Nucleus accumbens (tissue), 56 donors: ENCODE results near the gene SLC6A12.

Experiments used
- DNase-seq, 56 donors: peaks; one replicate each; lab custom pipeline; 2025; lab: John Stamatoyannopoulos, UW

Gene SLC6A12

DNA sequence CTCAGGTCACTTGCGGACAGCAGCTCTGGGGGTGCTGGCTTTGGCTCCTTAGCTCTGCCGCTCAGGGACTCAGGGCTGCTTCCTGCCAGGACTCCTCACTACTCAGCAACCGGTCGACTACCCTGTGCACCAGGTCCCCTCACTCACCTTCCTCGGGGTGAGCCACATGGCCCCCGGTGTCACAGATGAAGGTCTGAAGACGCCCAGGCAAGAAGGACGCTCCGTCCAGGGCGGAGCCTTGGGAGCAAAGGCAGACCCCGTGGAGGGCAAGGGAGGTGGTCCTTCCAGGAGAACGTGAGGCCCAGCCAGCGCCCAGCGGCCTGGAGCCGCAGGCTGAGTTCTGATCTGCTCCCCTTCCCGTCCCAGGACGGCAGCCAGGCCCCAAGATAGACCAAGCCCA lies 32.0 kb downstream of the SLC6A12 start:
- no peak for DNase-seq

DNA sequence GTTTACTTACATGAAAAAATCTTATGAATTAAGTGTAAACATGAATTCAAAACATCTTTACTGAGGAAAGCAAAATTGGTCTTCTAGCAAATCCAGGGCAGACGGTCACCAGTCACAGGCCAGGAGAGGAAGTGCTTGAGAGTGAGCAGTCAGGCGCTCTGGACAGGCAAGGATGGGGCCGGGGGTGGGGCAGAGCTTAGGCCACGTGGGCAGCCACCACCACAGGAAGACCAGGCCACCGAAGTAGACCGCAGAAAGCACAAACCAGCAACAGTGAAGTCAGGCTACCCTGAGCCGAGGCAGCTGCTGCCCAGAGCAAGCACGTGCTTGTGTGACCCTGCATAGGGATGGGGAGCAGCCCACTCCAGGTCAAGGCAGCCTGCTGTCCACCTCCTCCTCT lies 33.5 kb downstream of the SLC6A12 start:
- DNase-seq, result peak in 14 of 56 donors; percentile 7 to 56 (median 26)

DNA sequence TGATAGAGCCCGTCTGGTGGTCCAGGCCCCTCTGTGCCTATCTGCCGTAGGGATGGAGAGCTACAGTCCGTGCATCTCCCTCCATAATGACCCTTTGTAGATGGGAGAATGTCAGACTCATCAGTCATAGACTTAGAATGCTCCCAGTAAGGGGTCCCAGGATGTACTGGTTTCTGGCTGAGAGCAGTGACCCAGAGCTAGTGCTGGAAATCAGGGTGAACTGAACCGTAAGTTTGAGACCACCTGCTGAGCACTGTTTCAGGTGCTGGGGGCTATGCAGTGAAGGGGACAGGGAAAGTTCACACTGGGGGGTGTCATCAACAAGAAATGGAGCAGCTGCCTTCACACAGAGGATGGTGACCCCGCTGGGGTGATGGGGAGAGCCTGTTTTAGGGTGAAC lies 34.1 kb downstream of the SLC6A12 start:
- no peak for DNase-seq

DNA sequence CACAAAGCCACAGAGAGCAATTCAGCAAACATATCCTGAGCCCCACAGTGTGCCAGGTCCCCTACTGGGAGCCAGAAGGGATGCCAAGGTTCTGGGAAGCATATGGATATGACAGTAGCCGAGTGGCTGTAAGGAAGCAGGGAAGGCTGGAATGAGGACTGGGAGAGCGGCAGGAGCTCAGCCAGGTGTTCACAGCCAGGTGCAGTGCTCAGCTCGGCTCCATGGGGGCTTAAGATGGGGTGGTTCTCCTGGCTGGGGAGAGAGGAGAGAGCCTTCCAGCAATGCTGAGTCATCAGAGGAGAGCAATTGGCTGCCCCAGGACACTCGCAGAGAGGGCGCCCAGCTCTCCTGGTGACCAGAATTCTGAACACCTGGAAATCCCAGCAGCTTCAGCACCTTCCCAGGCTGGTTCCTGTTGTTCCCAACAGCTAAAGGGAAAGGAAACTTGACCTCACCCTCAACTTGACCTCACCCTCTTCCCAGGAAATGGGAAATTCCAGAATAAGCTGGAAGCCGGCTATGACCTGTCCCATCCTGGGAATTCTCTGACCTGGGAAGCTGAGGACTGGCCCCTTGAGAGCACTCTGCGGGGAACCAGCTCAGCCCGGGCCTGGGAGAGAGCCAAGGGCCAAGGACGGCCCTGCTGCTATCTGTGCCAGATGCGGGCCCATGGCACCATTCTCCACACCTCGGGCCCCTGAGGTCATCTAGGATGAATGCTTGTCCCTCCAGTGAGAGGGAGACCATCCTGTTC lies 34.6 kb downstream of the SLC6A12 start:
- DNase-seq, result no peak

DNA sequence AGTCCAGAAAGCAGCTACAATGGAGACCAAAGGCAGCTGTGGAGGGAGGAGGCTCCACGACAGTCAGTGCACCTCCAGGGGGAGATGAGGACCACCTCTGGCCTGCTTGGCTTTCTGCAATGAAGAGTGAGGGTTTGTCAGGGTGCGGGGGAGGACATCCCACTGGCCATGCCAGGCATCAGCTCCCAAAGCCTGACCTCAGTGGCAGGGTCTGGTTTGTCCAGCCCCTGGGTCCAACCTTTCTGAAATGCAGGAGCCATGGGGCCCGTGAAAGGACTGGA lies 35.2 kb downstream of the SLC6A12 start:
- DNase-seq, result no peak

DNA sequence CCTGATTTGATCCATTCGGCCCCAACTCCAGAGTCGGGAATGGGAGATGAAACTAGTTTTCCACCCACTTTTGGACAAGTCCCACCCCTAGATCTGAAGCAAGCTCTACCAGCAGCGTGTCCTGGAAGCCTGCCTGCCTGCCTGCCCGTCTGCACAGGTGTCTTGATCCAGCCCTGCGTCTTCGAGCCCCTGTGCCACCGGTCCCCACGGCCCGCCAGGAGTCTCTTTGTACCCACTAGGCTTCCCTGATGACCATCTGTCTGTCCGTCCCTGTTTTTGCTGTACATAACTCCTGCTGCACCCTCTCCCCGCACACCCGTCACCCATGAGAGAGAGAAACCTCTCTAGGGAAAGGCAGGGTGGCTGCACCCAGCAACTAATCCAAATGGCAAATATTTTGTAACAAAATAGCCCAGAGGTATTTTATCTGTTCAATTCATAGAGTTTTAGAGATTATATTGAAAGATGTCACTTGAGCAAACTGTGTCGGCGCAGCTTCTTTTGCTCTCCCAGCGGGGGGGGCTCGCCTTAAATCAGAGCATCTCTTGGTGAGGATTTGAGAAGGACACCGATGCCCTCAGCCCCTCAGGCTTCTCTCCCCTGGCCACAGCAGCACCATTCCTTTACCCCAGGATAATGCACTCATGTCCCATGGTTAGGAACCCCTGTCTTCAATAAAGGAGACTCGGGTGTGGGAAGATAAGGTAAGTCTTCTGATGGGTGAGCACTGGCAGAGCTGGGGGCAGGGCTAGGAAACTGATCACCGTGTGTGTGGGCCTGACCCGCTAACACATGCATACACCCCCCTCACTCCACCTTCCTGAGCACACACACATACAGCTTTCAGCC lies 35.8 kb downstream of the SLC6A12 start:
- no peak for DNase-seq

DNA sequence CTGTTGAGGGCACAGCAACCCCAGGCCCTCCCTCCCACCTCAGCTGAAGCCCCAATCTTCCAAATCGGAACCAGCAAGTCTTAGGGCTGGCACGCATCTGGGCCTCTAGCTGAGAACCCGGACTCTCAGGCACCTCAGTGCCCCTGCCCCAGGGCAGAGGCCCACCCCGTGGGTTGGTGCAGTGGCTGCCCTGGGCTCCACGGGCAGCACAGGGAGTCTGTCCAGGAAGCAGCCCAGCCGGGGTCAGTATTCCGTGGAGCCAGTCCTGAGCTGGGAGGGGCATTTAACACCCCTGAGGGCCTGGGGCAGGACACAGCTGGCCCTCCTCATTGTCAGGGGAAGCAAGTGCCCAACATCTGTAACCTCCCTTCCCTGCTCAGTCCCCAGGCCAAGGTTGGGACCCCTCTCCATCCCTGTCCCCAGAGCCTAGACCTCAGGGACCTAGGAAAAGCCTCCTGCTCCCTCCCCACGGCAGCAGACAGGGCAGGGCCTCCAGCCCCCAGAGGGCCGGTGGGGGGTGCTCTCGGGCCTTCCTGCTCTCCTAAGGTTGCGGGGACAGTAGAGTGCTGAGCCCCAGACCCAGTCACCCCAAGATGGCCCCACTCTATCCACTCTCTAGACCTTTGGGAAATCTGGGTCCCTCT lies 36.5 kb downstream of the SLC6A12 start:
- no peak for DNase-seq

DNA sequence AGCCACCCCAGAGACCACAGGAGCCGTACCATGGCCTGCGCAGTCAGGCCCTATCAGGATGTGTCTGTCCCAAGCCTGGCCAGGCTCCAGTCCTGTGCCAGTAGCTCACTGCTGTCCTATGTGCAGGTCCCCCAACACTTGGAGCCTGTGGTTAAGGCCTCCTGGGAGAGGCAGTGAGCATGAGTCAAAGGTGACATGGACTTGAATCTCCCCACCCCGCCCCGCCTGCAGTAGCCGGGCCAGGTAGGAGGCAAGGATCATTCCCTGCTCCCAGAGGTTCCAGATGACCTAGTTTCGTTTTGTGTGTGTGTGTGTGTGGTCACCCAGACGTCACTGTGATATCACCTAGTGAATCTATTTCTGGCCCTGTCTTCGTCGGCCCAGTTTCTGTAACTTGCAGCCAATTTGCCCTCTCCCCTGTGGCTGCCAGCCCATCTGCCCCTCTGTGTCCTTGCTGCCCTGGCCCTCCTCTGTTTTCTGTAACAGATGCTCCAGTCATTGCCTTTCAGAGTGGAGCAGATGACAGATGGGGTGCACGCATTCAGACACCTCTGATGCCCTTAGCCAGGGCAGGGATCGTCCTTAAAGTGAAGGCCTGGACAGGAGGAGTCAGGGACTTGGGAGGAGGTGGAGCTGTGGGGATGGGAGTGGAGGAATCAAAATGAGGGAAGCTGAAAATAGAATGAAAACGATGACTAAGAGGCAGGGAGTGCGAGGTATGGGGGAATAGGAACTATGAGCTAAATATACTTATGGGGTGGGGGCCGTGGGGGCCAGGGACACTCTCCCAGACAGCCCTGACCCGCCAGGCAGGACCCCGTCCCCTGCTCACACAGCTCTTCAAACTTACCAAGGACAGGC lies 37.4 kb downstream of the SLC6A12 start:
- DNase-seq, result peak in 9 of 56 donors; percentile 12 to 50 (median 24)

DNA sequence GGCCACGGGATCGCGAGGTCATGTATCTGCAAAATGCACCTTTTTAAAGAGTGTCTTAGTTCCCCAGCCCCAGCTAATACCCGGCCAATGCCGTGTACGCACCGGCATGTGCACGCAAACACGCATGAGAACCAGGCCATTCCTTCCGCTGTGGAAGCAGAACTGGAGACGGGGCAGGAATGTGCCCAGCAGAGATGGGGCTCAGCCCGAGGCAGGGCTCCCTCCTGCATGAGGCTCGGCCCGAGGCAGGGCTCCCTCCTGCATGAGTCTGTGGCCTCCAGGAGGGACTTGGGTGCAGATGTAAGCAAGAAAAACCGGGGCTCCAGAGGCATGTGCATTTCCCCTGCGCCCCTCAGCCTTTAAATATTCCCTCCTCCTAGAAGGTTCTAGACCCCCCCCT lies 38.2 kb downstream of the SLC6A12 start:
- DNase-seq, result no peak

DNA sequence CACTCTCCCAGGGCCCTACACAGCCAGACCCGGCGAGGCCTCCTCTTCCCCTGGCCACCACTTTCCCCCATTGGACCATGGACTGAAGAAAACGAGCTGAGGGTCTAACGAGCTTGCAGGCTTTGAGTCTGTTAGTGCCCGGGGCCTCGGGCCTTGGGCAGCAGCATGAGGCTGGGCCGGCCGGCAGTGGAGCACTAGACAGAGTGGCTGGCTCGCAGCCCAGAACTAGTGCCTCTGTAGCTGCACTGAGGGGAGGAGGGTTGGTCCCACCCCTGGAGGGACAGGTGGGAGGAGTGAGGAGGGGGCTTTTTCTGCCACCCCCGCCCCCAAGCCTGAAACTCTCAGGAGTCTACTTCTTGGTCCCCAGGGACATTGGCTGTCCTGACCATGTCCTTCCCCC lies 38.7 kb downstream of the SLC6A12 start:
- peak in 13 of 56 donors; percentile 7 to 47 (median 26) for DNase-seq

DNA sequence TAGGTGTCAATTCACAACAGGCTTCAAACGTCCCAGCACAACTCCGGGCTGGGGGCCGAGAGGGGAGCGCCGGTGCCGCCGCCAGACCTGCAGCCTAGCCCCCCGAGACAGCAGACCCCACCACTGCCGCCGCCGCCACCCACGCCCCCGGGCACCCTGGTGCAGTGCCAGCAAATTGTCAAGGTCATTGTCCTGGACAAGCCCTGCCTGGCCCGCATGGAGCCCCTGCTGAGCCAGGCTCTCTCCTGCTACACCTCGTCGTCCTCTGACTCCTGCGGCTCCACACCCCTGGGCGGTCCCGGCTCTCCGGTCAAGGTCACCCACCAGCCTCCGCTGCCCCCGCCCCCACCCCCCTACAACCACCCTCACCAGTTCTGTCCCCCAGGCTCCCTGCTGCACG lies 39.4 kb downstream of the SLC6A12 start:
- no peak for DNase-seq

DNA sequence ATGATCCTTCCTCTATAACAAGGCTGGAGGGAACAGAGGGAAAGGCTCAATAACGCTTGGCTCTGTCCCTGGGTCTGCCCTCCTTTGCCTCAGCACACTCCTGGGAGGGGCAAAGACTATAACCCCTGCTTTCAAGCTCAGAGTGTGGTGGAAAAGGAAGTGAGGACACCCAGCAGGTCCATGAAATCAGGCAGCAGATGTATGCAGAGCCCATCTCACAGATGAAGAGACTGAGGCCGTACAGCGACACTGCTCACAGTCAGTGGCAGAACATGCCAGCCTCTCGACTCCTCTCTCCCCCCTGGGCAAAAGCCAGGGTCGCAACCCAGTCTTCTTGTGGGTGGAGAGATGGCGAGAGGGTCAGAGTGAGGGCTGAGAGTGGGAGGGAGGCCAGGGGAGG lies 39.8 kb downstream of the SLC6A12 start:
- no peak for DNase-seq

DNA sequence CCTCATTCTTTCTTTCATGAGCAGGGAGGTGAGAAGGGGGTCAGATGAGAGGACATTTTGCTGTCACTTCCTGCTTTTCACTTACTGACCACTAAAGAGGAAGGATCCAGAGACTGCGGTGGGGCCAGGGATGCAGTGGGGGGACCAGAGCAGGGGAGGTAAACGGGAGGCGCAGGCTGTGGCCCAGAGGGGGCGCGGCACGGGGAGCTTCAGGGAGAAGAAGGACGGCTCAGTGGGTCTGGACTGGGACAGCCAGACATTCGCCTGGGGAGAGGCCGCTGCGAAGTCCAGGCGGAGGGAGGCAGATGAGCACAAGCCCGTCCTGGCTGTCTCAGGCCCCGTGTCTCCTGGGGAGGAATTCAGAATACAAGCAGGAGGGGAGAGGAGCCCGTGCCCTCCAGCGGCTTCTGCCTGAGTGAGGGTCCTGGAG lies 41.2 kb downstream of the SLC6A12 start:
- DNase-seq, result no peak

DNA sequence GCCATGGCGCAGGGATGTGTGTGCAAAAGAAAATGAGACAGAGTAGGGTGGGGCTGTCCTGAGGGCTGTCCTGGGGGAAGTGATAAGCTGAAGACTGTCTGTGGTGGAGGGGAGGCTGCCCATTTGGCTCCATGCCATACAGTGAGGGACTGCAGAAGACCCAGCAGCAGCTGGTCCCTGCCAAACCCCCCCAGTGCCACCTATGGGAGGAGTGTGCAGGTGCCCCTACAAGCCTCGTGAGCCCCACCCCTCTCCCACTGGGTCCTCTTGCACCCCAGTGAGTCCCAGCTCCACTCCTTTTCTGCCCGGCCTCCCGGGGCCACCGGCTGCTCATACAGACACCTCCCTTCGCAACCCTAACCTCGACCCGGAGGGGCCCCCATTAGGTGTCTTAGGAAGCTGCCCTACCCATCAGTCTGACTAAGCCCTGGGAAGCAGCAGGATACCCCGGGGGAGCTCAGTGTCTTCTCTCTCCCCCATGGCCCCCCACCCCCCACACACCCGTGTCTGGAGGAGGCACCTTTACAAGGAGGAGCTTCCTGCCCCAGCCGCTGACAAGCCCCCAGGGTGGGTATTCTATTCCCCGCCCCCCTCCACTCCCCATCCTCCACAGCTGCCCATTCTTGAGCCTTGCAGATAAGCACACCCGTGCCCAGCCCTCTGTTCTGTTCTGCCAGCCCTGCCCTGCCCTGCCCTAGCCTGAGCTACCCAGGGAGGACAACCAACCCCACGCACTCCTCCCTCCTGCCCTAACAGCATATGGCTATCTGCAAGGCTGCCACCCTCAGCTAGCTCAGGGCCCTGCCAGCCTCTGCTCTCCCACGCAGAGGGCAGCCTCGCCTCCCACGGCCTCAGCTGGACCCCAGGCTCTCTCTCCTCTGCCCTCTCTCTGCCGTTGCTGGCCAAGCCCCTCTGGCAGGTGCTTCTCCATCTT lies 41.9 kb downstream of the SLC6A12 start:
- no peak for DNase-seq

DNA sequence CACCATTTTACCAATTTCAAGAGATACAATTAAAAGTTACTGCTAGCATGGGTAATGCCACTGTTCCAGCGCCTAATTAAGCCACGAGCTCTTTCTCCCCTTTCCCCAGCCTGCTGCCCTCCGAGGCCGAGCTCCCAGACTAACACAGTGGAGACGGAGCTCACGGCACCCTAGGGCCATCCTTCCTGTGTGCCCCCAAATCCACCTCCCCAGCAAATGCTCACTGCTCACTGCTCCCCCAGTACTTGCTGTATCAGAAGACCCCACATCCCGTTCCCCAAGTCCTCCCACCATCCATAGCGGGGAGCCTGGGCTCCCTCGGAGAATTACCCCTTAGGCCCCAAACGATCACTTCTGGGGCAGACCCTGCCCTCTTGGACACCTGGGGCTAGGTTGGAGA lies 42.7 kb downstream of the SLC6A12 start:
- no peak for DNase-seq

DNA sequence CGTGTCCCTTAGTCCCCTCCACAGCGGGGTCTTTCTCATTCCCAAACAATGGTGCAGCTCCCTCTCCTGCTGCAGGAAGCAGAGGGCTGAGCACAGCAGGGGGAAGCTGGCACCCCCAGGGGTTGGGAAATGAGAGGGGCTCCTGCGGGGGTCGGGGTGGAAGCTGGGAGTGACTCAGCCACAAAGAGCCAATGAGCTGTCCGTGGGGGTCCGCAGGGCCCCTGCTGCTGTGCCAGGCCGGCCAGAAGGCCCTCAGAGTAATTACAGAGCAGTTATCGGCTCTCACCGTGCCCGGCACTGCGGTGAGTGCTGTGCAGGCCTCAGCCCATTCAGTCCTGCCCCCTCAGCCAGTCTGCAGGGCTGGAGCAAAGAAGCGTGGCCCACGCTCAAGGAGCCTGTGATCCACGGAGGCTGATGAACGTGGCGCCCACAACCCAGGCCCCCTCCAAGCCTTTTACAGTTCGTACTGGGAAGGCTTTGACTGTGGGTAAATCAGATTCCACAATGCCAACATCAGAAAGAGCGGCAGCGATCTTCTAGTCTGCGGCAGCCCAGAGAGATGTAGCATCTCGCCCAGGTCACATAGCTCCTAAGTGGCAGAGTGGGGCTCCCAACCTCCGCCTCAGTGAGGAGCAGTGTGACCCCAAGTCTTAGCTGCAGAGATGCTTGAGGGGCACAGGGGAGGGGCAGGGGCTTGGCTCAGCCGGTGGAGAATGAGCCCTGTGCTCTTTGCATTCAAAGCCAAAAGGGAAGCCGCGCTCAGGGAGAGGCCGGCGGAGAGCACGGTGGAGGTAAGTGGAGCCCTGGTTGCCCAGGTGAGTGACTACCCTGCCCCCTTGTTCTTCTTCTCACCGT lies 43.4 kb downstream of the SLC6A12 start:
- DNase-seq, result no peak

DNA sequence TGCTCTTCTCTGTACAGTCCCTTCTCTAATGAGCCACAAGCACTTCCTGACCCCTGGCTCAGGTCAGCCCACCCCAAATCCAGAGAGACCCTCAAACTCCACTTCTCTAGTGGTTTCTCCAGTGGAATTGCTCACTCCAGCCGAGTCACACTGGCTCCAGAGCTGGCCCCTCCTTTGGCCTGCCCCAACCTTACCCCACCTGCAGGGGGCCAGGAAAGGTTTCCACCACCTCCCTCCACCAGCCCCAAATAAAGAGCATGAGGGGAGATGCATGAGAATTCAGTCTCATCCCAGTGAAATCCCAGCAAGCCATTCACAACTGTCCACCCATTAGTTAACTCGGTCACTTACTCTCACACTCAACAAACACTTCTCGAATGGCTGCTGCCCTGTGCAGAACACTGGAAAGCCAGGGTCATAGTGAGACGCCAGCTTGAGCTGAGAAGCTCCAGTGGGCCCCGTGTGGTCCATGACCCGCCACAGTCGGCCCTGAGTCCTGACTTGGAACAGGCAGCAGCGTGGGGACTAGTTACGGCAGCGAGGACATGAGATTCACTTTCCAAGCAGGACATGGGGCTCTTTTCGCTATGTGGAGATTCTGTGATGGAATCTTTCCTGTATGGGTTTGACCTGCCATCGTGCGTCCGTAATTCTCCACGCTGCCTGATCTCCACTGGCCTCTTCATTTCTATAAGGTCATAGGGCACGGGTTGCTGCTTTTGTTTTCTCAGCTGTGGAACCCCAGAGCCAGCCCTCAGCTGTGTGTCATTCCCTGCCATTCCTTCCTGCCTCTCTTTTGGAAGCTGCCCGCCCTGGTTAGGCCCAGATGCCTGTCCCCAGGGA lies 44.2 kb downstream of the SLC6A12 start:
- DNase-seq, result no peak
